Motor neuron (in vitro differentiated cells): ENCODE results near the gene CDH4. TPM values are rescaled to one million over a fixed set of nuclear protein-coding genes. Genes with fewer than 3 reads are reported as not detected.

Experiments
- ATAC-seq, 8 experiments: fragments of 200-7000 bp; cut with Tn5 transposase; replicated peaks in 6 of 8; 2 replicates each; pipeline ENCODE4 v1.8.0; 2021; ENCODE audit warnings: mild to moderate bottlenecking in 8 of 8, moderate library complexity in 8 of 8
- H3K27ac ChIP-seq, 2 donors: fragments of 250-450 bp; sonication (Bioruptor Pico); 2 replicates each; pipeline ENCODE4 v1.9.0; 2021; ENCODE audit warnings: antibody characterized with exemption in 2 of 2, mild to moderate bottlenecking in 2 of 2, moderate library complexity in 1 of 2
- H3K4me1 ChIP-seq, 2 donors: fragments of 250-450 bp; sonication (Bioruptor Pico); replicated peaks in 1 of 2; 2 replicates each; pipeline ENCODE4 v1.6.1; 2021; ENCODE audit warnings: antibody characterized with exemption in 2 of 2, mild to moderate bottlenecking in 2 of 2, moderate library complexity in 1 of 2
- H3K4me3 ChIP-seq, 5 donors: fragments of 250-450 bp; sonication (Bioruptor Pico); 2 replicates each; pipeline ENCODE4 v1.9.0; 2021; ENCODE audit warnings: antibody characterized with exemption in 5 of 5, mild to moderate bottlenecking in 5 of 5, moderate library complexity in 4 of 5
- WGBS, 10 experiments: fragments of 450-650 bp; shearing (Covaris generic); methylation state at CpG; one replicate each; pipeline ENCODE4 v1.0.0; 2022; 5-methylcytosine and 5-hydroxymethylcytosine counted together
- in situ Hi-C, 9 experiments: fragments of 400-800 bp; cut with MboI; loops; one replicate each; pipeline ENCODE4 v1.15.0; 2021; ENCODE audit warnings: low sequenced_read_pairs in 9 of 9, low pct_unique_long_range_greater_than_20kb in 2 of 9; ENCODE audit not compliant: unreplicated experiment in 9 of 9
- total RNA-seq, 8 experiments: library from RNA; unstranded; fragments of 300-600 nt; gene quantifications; 2 replicates each; pipeline versions ENCODE4 v1.2.3 to v1.2.4, GENCODE V29; 2022

The CDH4 gene
- total RNA-seq, 8 experiments from 2014 or later = 2.4 to 41.6 (median 12.9) TPM

GRCh38 chr20:61608275-61609085, 356.4 kb downstream of the CDH4 start:
- 6 to 100% (median 59%) methylated on average over 1 to 12 of the region's 21 CpGs; no CpG with 5 or more reads in 2 of the 10 experiments for WGBS, 10 experiments
- H3K27ac ChIP-seq = no peak overlapping the region
- in situ Hi-C loops = no loop called here
- ATAC-seq = peak in 2 of 8 experiments; percentile 21 to 72
- no peak overlapping the region for H3K4me3 ChIP-seq
- H3K4me1 ChIP-seq = peaks cover 14 to 16% of the 10 kb centered on the region in 2 donors

GRCh38 chr20:61609461-61609860, 357.4 kb downstream of the CDH4 start:
- ATAC-seq = peak in 3 of 8 experiments; percentile 26 to 61 (median 55)
- H3K4me1 ChIP-seq = peaks cover 8 to 9% of the 10 kb centered on the region in 2 donors
- no peak overlapping the region for H3K4me3 ChIP-seq
- WGBS, 10 experiments = 30 to 88% (median 60%) methylated on average over 1 to 8 of the region's 9 CpGs; no CpG with 5 or more reads in 3 of the 10 experiments
- no peak overlapping the region for H3K27ac ChIP-seq
- in situ Hi-C loops = no loop called here

- Histone ChIP-seq H3K4me3 (no peak overlapping the region), H3K4me1 (no peaks in the 10 kb centered on the region), H3K27ac (no peak overlapping the region)
- 0 to 83% (median 59%) methylated on average over 1 to 10 of the region's 13 CpGs; no CpG with 5 or more reads in 1 of the 10 experiments for WGBS, 10 experiments
- in situ Hi-C loops = no loop called here
- ATAC-seq = no peak
These were observed 359.5 kb downstream of the CDH4 start for GRCh38 chr20:61611401-61612180.

GRCh38 chr20:61613917-61614705, 362.1 kb downstream of the CDH4 start:
- 0 to 100% (median 93%) methylated on average over 1 to 10 of the region's 13 CpGs for WGBS, 10 experiments
- peak in 3 of 8 experiments; percentile 43 to 93 (median 89) for ATAC-seq
- Histone ChIP-seq H3K27ac (no peak overlapping the region), H3K4me3 (no peak overlapping the region), H3K4me1 (no peaks in the 10 kb centered on the region)
- in situ Hi-C loops = no loop called here

- H3K27ac ChIP-seq = no peak overlapping the region
- WGBS, 10 experiments = 100% methylated on average over 1 of the region's 2 CpGs; no CpG with 5 or more reads in 6 of the 10 experiments
- H3K4me1 ChIP-seq = no peaks in the 10 kb centered on the region
- in situ Hi-C loops = no loop called here
- no peak for ATAC-seq
- no peak overlapping the region for H3K4me3 ChIP-seq
These were observed 362.6 kb downstream of the CDH4 start for GRCh38 chr20:61614706-61615100.

GRCh38 chr20:61615806-61616205, 363.7 kb downstream of the CDH4 start:
- H3K27ac ChIP-seq = no peak overlapping the region
- no peak for ATAC-seq
- peaks cover 0 to 3% of the 10 kb centered on the region in 2 donors for H3K4me1 ChIP-seq
- in situ Hi-C loops = no loop called here
- WGBS, 10 experiments = 60 to 100% (median 100%) methylated on average over 1 to 7 of the region's 15 CpGs; no CpG with 5 or more reads in 5 of the 10 experiments
- no peak overlapping the region for H3K4me3 ChIP-seq

- Histone ChIP-seq H3K27ac (no peak overlapping the region), H3K4me3 (no peak overlapping the region), H3K4me1 (peaks cover 14 to 15% of the 10 kb centered on the region in 2 donors)
- in situ Hi-C loops = no loop called here
- WGBS, 10 experiments = 7 to 100% (median 58%) methylated on average over 1 to 3 of the region's 10 CpGs; no CpG with 5 or more reads in 6 of the 10 experiments
- ATAC-seq = no peak
These were observed 367.7 kb downstream of the CDH4 start for GRCh38 chr20:61619751-61620150.

GRCh38 chr20:61620174-61620573, 368.1 kb downstream of the CDH4 start:
- Histone ChIP-seq H3K27ac (no peak overlapping the region), H3K4me3 (no peak overlapping the region), H3K4me1 (peaks cover 14 to 15% of the 10 kb centered on the region in 2 donors)
- no peak for ATAC-seq
- in situ Hi-C loops = no loop called here
- WGBS, 10 experiments = 0 to 90% (median 0%) methylated on average over 1 of the region's 1 CpG; no CpG with 5 or more reads in 3 of the 10 experiments

GRCh38 chr20:61621035-61621730, 369.1 kb downstream of the CDH4 start:
- 0 to 93% (median 78%) methylated on average over 3 to 16 of the region's 19 CpGs for WGBS, 10 experiments
- no peak overlapping the region for H3K4me3 ChIP-seq
- H3K4me1 ChIP-seq = peaks cover 14 to 15% of the 10 kb centered on the region in 2 donors
- in situ Hi-C loops = no loop called here
- peak in 5 of 8 experiments; percentile 57 to 75 (median 68) for ATAC-seq
- no peak overlapping the region for H3K27ac ChIP-seq

GRCh38 chr20:61621852-61622251, 369.8 kb downstream of the CDH4 start:
- in situ Hi-C loops = no loop called here
- WGBS, 10 experiments = 50 to 96% (median 88%) methylated on average over 1 to 6 of the region's 10 CpGs; no CpG with 5 or more reads in 3 of the 10 experiments
- H3K4me3 ChIP-seq = no peak overlapping the region

GRCh38 chr20:61623451-61623850, 371.4 kb downstream of the CDH4 start:
- in situ Hi-C loops = no loop called here
- H3K4me3 ChIP-seq = no peak overlapping the region
- ATAC-seq = no peak
- 27 to 100% (median 85%) methylated on average over 1 to 10 of the region's 11 CpGs; no CpG with 5 or more reads in 2 of the 10 experiments for WGBS, 10 experiments
- H3K4me1 ChIP-seq = peaks cover 24 to 25% of the 10 kb centered on the region in 2 donors
- H3K27ac ChIP-seq = no peak overlapping the region

More at GRCh38 chr20:61621852-61622251, 369.8 kb downstream of the CDH4 start:
- Histone ChIP-seq H3K27ac (no peak overlapping the region), H3K4me1 (peaks cover 14 to 15% of the 10 kb centered on the region in 2 donors)
- peak in 2 of 8 experiments; percentile 27 to 58 for ATAC-seq

GRCh38 chr20:61625246-61625645, 373.2 kb downstream of the CDH4 start:
- Histone ChIP-seq H3K4me3 (no peak overlapping the region), H3K27ac (no peak overlapping the region), H3K4me1 (peaks cover 42% of the 10 kb centered on the region in 2 donors)
- WGBS, 10 experiments = 33 to 100% (median 87%) methylated on average over 1 to 8 of the region's 8 CpGs; no CpG with 5 or more reads in 1 of the 10 experiments
- no peak for ATAC-seq
- in situ Hi-C loops = no loop called here
